ENCODE results near the gene ARHGAP26.

Gene ARHGAP26

DNA sequence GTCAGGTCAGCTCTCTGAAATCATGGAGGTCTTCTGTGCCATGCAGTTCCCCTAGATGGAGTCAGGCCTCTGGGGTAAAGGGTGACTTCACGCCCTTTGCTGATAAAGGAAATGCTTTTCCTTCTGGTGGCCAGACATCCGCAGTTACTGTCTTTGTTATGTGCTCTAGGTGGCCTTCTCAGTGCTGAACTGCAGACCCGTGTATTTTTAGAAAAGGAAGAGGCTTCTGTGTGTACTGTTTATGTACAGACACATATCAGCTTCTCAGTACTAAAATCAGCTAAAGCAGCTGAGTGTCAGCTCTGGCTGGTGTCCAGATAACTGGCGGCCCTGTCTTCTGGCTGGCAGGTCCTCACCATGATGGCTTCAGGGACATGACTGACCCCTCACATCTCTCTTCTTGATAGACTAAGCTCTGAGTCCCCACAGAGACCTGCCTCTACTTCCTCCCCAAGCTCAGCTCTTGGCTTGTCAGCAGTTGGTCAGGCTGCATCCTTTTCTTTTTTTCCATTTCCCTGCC is 75.3 kb downstream of the ARHGAP26 start:
- H3K36me3 ChIP-seq: no peaks in the 10 kb centered on the region
- peaks cover 29 to 42% of the 10 kb centered on the region in 2 experiments for H3K4me1 ChIP-seq (ENCODE audit: control insufficient read depth in 1 of 2, insufficient read depth in 1 of 2, low read depth in 1 of 2, low read length in 1 of 2)
- H3K27ac ChIP-seq: peak overlapping the region; percentile 72
- TF ChIP-seq, protein P1, sequence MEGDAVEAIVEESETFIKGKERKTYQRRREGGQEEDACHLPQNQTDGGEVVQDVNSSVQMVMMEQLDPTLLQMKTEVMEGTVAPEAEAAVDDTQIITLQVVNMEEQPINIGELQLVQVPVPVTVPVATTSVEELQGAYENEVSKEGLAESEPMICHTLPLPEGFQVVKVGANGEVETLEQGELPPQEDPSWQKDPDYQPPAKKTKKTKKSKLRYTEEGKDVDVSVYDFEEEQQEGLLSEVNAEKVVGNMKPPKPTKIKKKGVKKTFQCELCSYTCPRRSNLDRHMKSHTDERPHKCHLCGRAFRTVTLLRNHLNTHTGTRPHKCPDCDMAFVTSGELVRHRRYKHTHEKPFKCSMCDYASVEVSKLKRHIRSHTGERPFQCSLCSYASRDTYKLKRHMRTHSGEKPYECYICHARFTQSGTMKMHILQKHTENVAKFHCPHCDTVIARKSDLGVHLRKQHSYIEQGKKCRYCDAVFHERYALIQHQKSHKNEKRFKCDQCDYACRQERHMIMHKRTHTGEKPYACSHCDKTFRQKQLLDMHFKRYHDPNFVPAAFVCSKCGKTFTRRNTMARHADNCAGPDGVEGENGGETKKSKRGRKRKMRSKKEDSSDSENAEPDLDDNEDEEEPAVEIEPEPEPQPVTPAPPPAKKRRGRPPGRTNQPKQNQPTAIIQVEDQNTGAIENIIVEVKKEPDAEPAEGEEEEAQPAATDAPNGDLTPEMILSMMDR (IDR thresholded peaks at IDR 0.05): no peak
- no peaks in the 10 kb centered on the region for H3K9me3 ChIP-seq
- H3K4me3 ChIP-seq (ENCODE audit: low read depth in 1 of 2, low read length in 1 of 2): peak overlapping the region in 1 of 2 experiments; percentile 9
- H3K27me3 ChIP-seq: no peaks in the 10 kb centered on the region

DNA sequence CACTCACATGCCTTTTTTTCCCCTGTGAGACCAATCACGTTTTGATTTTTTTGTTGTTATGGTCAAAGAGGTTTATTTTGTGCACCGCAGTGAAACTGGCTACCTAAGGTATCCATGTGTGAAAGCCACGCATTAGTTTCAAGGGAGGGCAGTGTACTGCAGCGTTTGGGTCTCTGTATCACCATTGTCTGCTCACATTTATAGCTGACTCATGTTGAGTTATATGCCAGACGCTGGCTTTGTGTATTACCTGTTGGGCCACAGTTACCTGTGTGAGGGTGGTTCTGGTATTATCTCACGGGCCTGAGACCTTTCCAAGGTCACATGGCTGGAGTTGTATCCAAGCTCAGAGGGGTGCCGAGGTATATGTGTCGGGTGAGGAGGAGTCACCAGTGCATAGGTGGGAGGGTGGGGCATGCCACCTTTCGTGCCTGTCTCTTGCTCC is 75.8 kb downstream of the ARHGAP26 start:
- Histone ChIP-seq H3K4me1 (ENCODE audit: control insufficient read depth in 1 of 2, insufficient read depth in 1 of 2, low read depth in 1 of 2, low read length in 1 of 2) (peaks cover 26 to 37% of the 10 kb centered on the region in 2 experiments), H3K27me3 (no peaks in the 10 kb centered on the region), H3K9me3 (no peaks in the 10 kb centered on the region)

DNA sequence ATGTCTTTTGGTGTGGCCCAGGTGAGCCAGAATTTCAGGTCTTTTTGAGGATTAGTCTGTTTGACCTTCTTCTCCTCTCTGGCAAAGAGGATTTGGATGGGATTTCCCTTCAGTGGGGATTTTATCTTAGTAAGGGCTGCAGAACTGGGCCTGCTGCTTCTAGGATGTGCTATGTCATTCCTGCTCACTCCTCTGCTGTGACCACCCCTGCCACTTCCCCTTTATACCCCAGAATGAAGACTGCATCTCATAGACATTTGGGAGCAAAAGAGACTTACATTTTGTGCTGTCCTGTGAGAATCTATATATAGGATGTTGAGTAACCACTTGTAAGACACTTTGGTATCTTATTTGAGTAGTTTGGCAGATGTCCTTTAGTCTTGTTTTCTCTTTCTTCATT is 76.2 kb downstream of the ARHGAP26 start:
- no peaks in the 10 kb centered on the region for H3K9me3 ChIP-seq
- TF ChIP-seq, protein P1 (IDR thresholded peaks at IDR 0.05): no peak
- H3K27ac ChIP-seq: peak overlapping the region; percentile 72
- no peaks in the 10 kb centered on the region for H3K27me3 ChIP-seq
- peak overlapping the region in 1 of 2 experiments; percentile 33 for H3K4me3 ChIP-seq (ENCODE audit: low read depth in 1 of 2, low read length in 1 of 2)
- peaks cover 26 to 34% of the 10 kb centered on the region in 2 experiments for H3K4me1 ChIP-seq (ENCODE audit: control insufficient read depth in 1 of 2, insufficient read depth in 1 of 2, low read depth in 1 of 2, low read length in 1 of 2)
- no peaks in the 10 kb centered on the region for H3K36me3 ChIP-seq

More for the DNA sequence above, 75.8 kb downstream of the ARHGAP26 start:
- H3K4me3 ChIP-seq (ENCODE audit: low read depth in 1 of 2, low read length in 1 of 2): peak overlapping the region in 1 of 2 experiments; percentile 33
- peak overlapping the region; percentile 72 for H3K27ac ChIP-seq
- no peaks in the 10 kb centered on the region for H3K36me3 ChIP-seq
- TF ChIP-seq, protein P1 (IDR thresholded peaks at IDR 0.05): no peak

DNA sequence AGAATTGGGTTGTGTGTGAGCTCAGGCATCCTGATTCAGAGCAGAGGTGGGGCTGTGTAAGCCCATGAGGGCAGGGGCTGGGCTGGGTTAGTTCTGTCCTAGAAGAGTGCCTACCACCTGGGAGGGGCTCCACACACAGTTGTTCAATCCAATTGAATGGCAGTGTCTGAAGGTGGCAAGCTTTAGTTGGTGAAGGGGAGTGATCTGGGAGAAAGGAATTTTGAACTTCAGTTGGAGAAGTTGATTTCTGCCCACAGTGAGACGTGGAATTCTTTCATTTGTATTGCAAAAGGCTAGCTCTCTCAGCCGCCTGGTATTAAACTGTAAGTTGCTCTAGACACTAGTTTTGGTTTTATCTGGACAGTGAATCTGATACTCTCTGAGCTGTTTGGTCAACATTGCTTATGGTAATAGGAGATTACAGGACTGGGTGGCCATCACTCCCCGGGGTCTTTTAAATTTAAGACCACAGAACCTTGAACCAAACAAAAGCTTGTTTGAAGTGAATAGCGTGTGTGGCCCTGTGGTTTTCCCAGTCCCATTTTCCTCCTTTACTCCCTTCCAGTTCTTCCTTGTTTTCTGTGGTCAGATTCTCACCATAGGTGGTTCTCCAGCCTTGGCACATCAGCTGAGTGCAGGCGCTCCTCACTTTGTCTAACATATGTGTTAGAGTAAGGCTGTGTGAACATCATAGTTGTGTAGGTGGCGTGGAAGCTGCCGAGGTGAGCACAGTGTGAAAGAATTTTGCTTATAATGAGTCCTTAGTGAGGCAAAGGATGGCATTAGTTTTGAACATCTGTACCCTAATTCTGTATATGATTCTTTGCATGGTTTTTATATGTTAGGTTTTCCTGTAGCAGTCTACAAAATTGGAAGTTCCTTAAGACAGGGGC is 78.0 kb downstream of the ARHGAP26 start:
- Histone ChIP-seq H3K4me1 (ENCODE audit: control insufficient read depth in 1 of 2, insufficient read depth in 1 of 2, low read depth in 1 of 2, low read length in 1 of 2) (peaks cover 26 to 34% of the 10 kb centered on the region in 2 experiments), H3K9me3 (no peaks in the 10 kb centered on the region), H3K27me3 (no peaks in the 10 kb centered on the region), H3K27ac (peak overlapping the region; percentile 56), H3K4me3 (ENCODE audit: low read depth in 1 of 2, low read length in 1 of 2) (no peak overlapping the region), H3K36me3 (no peaks in the 10 kb centered on the region)
- TF ChIP-seq, protein P1 (IDR thresholded peaks at IDR 0.05): no peak

DNA sequence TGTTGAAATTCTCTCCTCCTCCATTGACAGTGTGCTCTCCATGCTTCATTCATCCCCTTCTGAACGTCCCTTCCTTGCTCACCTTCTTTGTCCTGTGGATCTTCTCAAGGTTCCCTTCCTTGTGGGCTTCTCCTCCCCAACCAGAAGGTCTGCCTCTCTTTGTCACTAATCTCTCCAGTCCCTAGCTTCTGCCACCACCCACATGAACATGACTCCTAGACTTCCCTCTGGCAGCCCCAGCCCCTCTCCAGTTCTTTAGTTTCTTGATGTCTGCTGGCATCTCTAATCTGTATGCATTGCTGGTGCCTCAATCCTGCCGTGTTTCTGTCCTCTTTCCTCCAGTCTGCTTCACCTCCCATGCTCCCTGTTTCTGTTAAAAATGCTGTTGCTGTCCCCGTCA is 79.3 kb downstream of the ARHGAP26 start:
- no peaks in the 10 kb centered on the region for H3K27me3 ChIP-seq
- TF ChIP-seq, protein P1 (IDR thresholded peaks at IDR 0.05): no peak
- no peaks in the 10 kb centered on the region for H3K9me3 ChIP-seq
- H3K4me3 ChIP-seq (ENCODE audit: low read depth in 1 of 2, low read length in 1 of 2): no peak overlapping the region
- H3K27ac ChIP-seq: peak overlapping the region; percentile 56
- peaks cover 23 to 32% of the 10 kb centered on the region in 2 experiments for H3K4me1 ChIP-seq (ENCODE audit: control insufficient read depth in 1 of 2, insufficient read depth in 1 of 2, low read depth in 1 of 2, low read length in 1 of 2)
- no peaks in the 10 kb centered on the region for H3K36me3 ChIP-seq

Measured in neutrophil (primary cell).